Measurements from ENCODE around the gene CHIC2. TPM values are rescaled to one million over a fixed set of nuclear protein-coding genes. Genes with fewer than 3 reads are reported as not detected.

Gene CHIC2
- total RNA-seq, 1 donor from 2014 or later: 14.5 TPM

DNA sequence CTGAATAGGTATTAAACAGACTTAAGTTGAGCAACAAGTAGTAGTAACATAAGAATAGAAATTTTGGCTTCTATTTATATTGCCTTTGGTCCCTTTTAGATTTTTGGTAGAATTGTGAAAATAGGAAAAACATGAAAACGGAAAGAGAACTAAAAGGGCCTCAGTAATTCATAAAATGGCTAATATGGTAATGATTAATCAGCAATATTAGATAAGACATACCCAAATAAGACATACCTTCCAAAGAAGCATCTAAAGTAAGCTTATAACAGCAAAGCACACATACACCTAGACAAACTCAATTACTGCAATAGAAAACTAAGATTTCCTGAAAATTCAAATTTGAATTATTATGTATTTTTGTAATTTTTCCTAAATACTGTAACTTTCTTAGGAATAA is 46.4 kb downstream of the CHIC2 start:
- Mint-ChIP-seq H3K9me3 (ENCODE audit: unreplicated experiment) (peaks cover 1% of the 10 kb centered on the region), H3K27ac (ENCODE audit: unreplicated experiment) (no peak overlapping the region), H3K4me1 (ENCODE audit: low read depth, unreplicated experiment) (peaks cover 4% of the 10 kb centered on the region), H3K4me3 (ENCODE audit: unreplicated experiment) (no peak overlapping the region), H3K36me3 (ENCODE audit: unreplicated experiment) (no peaks in the 10 kb centered on the region), H3K27me3 (ENCODE audit: unreplicated experiment) (no peaks in the 10 kb centered on the region)
- no peak for DNase-seq
- TF ChIP-seq, protein P1, sequence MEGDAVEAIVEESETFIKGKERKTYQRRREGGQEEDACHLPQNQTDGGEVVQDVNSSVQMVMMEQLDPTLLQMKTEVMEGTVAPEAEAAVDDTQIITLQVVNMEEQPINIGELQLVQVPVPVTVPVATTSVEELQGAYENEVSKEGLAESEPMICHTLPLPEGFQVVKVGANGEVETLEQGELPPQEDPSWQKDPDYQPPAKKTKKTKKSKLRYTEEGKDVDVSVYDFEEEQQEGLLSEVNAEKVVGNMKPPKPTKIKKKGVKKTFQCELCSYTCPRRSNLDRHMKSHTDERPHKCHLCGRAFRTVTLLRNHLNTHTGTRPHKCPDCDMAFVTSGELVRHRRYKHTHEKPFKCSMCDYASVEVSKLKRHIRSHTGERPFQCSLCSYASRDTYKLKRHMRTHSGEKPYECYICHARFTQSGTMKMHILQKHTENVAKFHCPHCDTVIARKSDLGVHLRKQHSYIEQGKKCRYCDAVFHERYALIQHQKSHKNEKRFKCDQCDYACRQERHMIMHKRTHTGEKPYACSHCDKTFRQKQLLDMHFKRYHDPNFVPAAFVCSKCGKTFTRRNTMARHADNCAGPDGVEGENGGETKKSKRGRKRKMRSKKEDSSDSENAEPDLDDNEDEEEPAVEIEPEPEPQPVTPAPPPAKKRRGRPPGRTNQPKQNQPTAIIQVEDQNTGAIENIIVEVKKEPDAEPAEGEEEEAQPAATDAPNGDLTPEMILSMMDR (IDR thresholded peaks at IDR 0.05; ENCODE audit: partially characterized antibody, unreplicated experiment): no peak

DNA sequence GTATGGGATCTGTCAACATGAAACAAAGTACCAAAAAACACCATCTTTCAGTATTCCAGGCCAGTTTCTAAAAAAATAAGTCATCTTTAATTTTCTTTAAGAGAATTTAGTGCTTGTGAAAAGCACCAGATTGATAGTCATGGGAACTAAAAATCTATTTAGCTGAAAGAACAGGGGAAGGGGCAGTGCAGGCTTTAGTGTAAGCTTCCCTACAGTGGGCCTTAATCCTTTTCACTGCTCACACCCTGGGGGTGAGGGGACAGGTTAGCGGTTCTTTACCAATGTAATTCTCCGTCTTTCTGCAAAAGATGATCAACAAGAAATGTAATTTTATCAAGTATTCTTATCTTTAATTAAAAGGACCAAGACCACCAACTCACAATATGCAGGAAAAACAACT is 47.1 kb downstream of the CHIC2 start:
- Mint-ChIP-seq H3K4me3 (ENCODE audit: unreplicated experiment) (no peak overlapping the region), H3K27me3 (ENCODE audit: unreplicated experiment) (no peaks in the 10 kb centered on the region)

DNA sequence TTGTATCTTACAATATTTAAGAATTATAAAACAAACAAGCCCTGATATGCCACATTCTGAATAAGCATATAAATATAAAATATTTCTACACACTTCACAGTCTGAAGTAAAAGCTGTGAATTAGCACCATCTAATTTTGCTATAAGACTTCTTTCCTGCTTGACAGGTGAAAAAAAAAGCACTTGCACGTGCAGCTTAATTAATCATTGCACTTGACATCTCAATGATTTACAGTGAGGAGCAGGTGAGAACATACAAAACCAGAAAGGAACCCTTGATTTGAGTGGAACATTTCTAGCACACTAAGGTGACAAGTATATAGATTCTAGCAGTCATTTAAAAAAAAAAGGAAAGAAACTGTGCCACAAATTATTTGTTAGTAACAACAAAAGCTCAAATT is 47.9 kb downstream of the CHIC2 start:
- Mint-ChIP-seq H3K4me3 (ENCODE audit: unreplicated experiment) (no peak overlapping the region), H3K27me3 (ENCODE audit: unreplicated experiment) (no peaks in the 10 kb centered on the region), H3K27ac (ENCODE audit: unreplicated experiment) (no peak overlapping the region), H3K4me1 (ENCODE audit: low read depth, unreplicated experiment) (peaks cover 4% of the 10 kb centered on the region), H3K36me3 (ENCODE audit: unreplicated experiment) (no peaks in the 10 kb centered on the region), H3K9me3 (ENCODE audit: unreplicated experiment) (peaks cover 1% of the 10 kb centered on the region)
- DNase-seq: no peak
- TF ChIP-seq, protein P1 (IDR thresholded peaks at IDR 0.05; ENCODE audit: partially characterized antibody, unreplicated experiment): no peak

More for the DNA sequence above, 47.1 kb downstream of the CHIC2 start:
- no peak overlapping the region for H3K27ac Mint-ChIP-seq (ENCODE audit: unreplicated experiment)
- TF ChIP-seq, protein P1 (IDR thresholded peaks at IDR 0.05; ENCODE audit: partially characterized antibody, unreplicated experiment): no peak
- DNase-seq: no peak
- H3K4me1 Mint-ChIP-seq (ENCODE audit: low read depth, unreplicated experiment): peaks cover 4% of the 10 kb centered on the region
- peaks cover 1% of the 10 kb centered on the region for H3K9me3 Mint-ChIP-seq (ENCODE audit: unreplicated experiment)
- H3K36me3 Mint-ChIP-seq (ENCODE audit: unreplicated experiment): no peaks in the 10 kb centered on the region

DNA sequence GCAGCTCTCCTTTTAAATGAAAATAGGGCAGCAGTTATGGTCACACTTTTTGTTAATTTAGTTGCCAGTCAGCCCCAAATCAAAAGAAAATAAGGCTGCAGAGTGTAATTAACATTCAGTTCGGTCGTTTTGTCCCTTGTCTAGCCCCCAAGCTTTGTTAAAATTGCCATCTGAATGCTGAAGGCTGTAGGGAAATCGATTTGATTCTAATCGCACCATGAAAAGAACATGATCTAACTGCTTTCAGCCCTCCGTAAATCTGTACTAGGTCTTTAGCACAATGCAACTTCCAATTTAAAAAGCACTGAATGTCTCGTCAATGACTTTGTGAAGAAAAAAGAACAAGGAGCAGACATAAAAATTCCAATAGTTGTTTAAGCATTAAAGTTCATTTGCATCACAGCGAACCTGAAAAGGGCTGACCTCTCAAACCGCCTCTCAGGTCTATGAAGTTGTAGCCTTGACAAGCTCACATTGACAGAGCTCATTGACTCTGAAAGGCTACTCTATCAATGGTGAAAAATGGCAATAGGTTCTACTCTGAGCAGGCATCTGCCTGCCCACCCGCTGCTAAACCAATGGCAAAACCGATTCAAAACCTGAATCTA is 48.9 kb downstream of the CHIC2 start:
- peaks cover 4% of the 10 kb centered on the region for H3K4me1 Mint-ChIP-seq (ENCODE audit: low read depth, unreplicated experiment)
- TF ChIP-seq, protein P1 (IDR thresholded peaks at IDR 0.05; ENCODE audit: partially characterized antibody, unreplicated experiment): no peak
- H3K27me3 Mint-ChIP-seq (ENCODE audit: unreplicated experiment): no peaks in the 10 kb centered on the region
- H3K4me3 Mint-ChIP-seq (ENCODE audit: unreplicated experiment): peak overlapping the region; percentile 58
- peak overlapping the region; percentile 41 for H3K27ac Mint-ChIP-seq (ENCODE audit: unreplicated experiment)
- peaks cover 1% of the 10 kb centered on the region for H3K9me3 Mint-ChIP-seq (ENCODE audit: unreplicated experiment)
- no peak for DNase-seq
- no peaks in the 10 kb centered on the region for H3K36me3 Mint-ChIP-seq (ENCODE audit: unreplicated experiment)

DNA sequence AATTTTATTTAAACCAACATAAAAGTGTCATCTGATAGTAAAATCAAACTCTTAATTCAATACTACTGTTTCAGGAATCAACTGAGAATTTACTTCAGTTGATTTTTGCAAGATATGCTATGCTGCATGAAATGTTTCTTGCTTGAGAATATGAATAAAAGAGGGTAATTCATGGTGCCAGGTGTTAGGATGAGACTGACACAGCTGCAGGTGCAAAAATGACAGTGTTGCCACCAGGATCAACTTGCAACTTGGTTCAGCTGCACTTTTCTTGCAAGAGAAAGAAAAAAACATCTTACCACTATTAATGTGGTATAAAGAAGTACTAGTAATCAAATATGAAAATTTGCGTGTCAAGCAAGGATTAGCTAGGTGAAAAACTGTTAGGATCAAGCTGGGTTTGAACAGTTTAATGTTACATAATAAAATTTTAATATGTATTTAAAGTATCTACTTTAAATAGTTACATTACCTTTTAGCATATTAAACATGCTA is 49.7 kb downstream of the CHIC2 start:
- Mint-ChIP-seq H3K9me3 (ENCODE audit: unreplicated experiment) (peaks cover 1% of the 10 kb centered on the region), H3K27ac (ENCODE audit: unreplicated experiment) (no peak overlapping the region), H3K4me1 (ENCODE audit: low read depth, unreplicated experiment) (peaks cover 4% of the 10 kb centered on the region), H3K36me3 (ENCODE audit: unreplicated experiment) (no peaks in the 10 kb centered on the region), H3K27me3 (ENCODE audit: unreplicated experiment) (no peaks in the 10 kb centered on the region), H3K4me3 (ENCODE audit: unreplicated experiment) (no peak overlapping the region)
- TF ChIP-seq, protein P1 (IDR thresholded peaks at IDR 0.05; ENCODE audit: partially characterized antibody, unreplicated experiment): no peak
- no peak for DNase-seq

Measured in glutamatergic neuron (in vitro differentiated cells).